Lung (tissue), 12 donors: ENCODE measurements around the gene GAK. TPM values are rescaled to one million over a fixed set of nuclear protein-coding genes. Genes with fewer than 3 reads are reported as not detected.

Experiments used
- ATAC-seq: fragments of 200-7000 bp; cut with Tn5 transposase; one replicate; pipeline ENCODE4 v1.9.1; 2020; ENCODE audit warnings: moderate number of reproducible peaks; ENCODE audit not compliant: insufficient read depth, low FRiP score
- DNase-seq, 3 donors: peaks; one replicate each; pipeline ENCODE4 v3.0.0-alpha.2; 2013 to 2017
- H3K27ac ChIP-seq, 2 donors: one replicate each; pipeline ENCODE4 v1.5.1; 2013; ENCODE audit warnings: mild to moderate bottlenecking in 2 of 2, moderate library complexity in 2 of 2, control low read depth in 1 of 2, inconsistent platforms in 1 of 2, low read depth in 1 of 2, low read length in 1 of 2
- H3K27me3 ChIP-seq, 3 donors: one replicate each; pipeline ENCODE4 v1.5.1; 2013; ENCODE audit warnings: low read length in 2 of 3; ENCODE audit not compliant: control insufficient read depth in 3 of 3, insufficient read depth in 3 of 3
- H3K36me3 ChIP-seq, 4 donors: one replicate each; pipeline ENCODE4 v1.5.1; 2013; ENCODE audit warnings: low read length in 4 of 4, mild to moderate bottlenecking in 1 of 4, moderate library complexity in 1 of 4; ENCODE audit not compliant: control insufficient read depth in 4 of 4, insufficient read depth in 4 of 4
- H3K4me1 ChIP-seq, 5 donors: one replicate each; pipeline ENCODE4 v1.5.1; 2013; ENCODE audit warnings: low read length in 5 of 5, mild to moderate bottlenecking in 2 of 5, moderate library complexity in 1 of 5; ENCODE audit not compliant: control insufficient read depth in 5 of 5, insufficient read depth in 5 of 5
- H3K4me3 ChIP-seq: one replicate; pipeline ENCODE4 v1.5.1; 2013; ENCODE audit warnings: mild to moderate bottlenecking, control low read depth, moderate library complexity
- H3K9ac ChIP-seq, 2 donors: one replicate each; pipeline ENCODE4 v1.5.1; 2013; ENCODE audit warnings: low read length in 2 of 2, control low read depth in 1 of 2; ENCODE audit not compliant: insufficient read depth in 1 of 2
- H3K9me3 ChIP-seq, 4 donors: one replicate each; pipeline ENCODE4 v1.5.1; 2013; ENCODE audit warnings: low read length in 3 of 4, mild to moderate bottlenecking in 1 of 4, moderate library complexity in 1 of 4; ENCODE audit not compliant: control insufficient read depth in 4 of 4, insufficient read depth in 3 of 4
- CTCF ChIP-seq: IDR thresholded peaks from 2 replicates; pipeline ENCODE4 v1.5.1; 2012; ENCODE audit warnings: mild to moderate bottlenecking; ENCODE audit errors: control extremely low read depth, extremely low read depth
- WGBS, 2 donors: extraction: QIAGEN DNeasy Blood & Tissue Kit; methylation state at CpG; one replicate each; pipeline ENCODE4 v1.1.7; 2013; 5-methylcytosine and 5-hydroxymethylcytosine counted together
- polyA plus RNA-seq, 2 donors: library from polyadenylated mRNA; stranded (reverse); fragments of 200-250 nt; gene quantifications; one replicate each; pipeline ENCODE4 v1.2.1, GENCODE V29; 2013
- total RNA-seq, 2 donors: library from RNA; depleted of rRNA in 1 of 2; stranded (reverse); fragments of >200 nt in 1 of 2; gene quantifications; one replicate each; pipeline ENCODE4 v1.2.1, GENCODE V29; 2014 to 2021
- donor health status: control.
- donor health status: control.
- donor health status: Bipolar disorder and iron deficiency.
- donor health status: healthy.
- donor health status: DM: yes; HTN: yes; CAD: no.

The GAK gene
- total and polyA plus RNA-seq, 4 donors = 101 to 178 (median 137) TPM

DNA sequence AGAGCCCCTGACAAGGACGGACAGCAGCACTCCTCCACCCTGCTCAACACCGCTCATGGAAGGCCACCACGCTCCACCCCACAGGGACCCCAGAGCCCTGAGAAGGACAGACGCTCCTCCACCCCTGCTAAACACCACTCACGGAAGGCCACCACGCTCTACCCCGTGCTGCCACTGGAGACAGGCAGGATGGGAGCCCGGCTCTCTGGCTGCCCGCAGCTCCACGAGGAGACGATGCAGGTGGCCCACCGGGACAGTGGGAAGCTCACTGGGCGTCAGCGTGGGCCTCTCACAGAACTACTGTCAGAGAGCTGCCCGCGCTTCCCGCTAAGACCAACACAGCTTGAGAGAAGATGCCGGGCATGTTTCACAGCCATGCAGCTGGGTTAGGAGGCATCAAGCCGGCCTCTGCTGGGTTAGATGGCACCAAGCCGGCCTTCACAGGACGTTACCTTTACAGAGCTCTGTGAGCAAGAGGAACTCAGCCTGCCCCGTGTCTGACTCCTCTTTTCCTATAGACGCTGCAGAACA, 20.8 kb downstream of the GAK start:
- Histone ChIP-seq H3K27me3 (no peaks in the 10 kb centered on the region), H3K27ac (no peak overlapping the region), H3K4me1 (peaks cover 0 to 22% (median 10%) of the 10 kb centered on the region in 5 donors), H3K9ac (no peak overlapping the region), H3K36me3 (peaks cover 0 to 36% (median 13%) of the 10 kb centered on the region in 4 donors), H3K9me3 (no peaks in the 10 kb centered on the region), H3K4me3 (no peak overlapping the region)
- DNase-seq (no peak), ATAC-seq (no peak)
- 95 to 97% methylated on average over 23 of the region's 23 CpGs for WGBS, 2 donors
- no peak for TF ChIP-seq CTCF

GRCh38 chr4:910366-911091, 21.6 kb downstream of the GAK start:
- Histone ChIP-seq H3K27me3 (no peaks in the 10 kb centered on the region), H3K36me3 (peaks cover 0 to 36% (median 15%) of the 10 kb centered on the region in 4 donors), H3K4me1 (peaks cover 0 to 22% (median 10%) of the 10 kb centered on the region in 5 donors), H3K9me3 (no peaks in the 10 kb centered on the region), H3K4me3 (no peak overlapping the region), H3K27ac (no peak overlapping the region), H3K9ac (no peak overlapping the region)
- DNase-seq (no peak), ATAC-seq (no peak)
- 97% methylated on average over 25 to 26 of the region's 26 CpGs for WGBS, 2 donors
- no peak for TF ChIP-seq CTCF

DNA sequence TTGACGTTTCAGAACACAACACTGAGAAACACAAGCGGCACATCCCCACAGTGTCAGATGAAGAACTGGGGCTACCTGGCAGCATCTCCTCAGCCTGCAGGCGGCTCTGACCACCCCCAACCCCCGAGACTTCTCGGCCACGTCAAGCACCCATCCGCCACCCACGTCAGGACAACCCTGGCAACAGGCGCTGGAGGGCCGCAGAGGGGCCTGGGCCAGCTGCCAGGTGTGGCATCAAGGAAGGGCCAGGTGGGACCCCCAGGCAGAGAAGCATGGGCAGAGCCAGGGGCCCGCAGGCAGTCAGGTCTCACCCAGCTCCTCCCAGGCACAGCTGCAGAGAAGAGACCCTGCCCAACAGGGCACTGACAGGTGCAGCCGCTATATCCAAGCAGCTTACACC, 22.3 kb downstream of the GAK start:
- no peaks in the 10 kb centered on the region for H3K9me3 ChIP-seq
- peaks cover 0 to 19% (median 10%) of the 10 kb centered on the region in 5 donors for H3K4me1 ChIP-seq
- WGBS, 2 donors = 96 to 97% methylated on average over 11 to 12 of the region's 12 CpGs
- no peak overlapping the region for H3K27ac ChIP-seq
- ATAC-seq (no peak), DNase-seq (no peak)
- H3K36me3 ChIP-seq = peaks cover 0 to 36% (median 16%) of the 10 kb centered on the region in 4 donors
- no peak overlapping the region for H3K4me3 ChIP-seq
- TF ChIP-seq CTCF = no peak
- H3K27me3 ChIP-seq = no peaks in the 10 kb centered on the region
- H3K9ac ChIP-seq = no peak overlapping the region
